Body of pancreas (tissue), 4 donors: ENCODE data around the gene C2CD4D. TPM values are rescaled to one million over a fixed set of nuclear protein-coding genes. Genes with fewer than 3 reads are reported as not detected.
"Not testable (repeated sequence)": the region's sequence is repeated elsewhere in the genome, so short reads cannot be mapped to it uniquely, and the experiment has no call there.

Source experiments
- ATAC-seq: fragments of 150-250 bp; one replicate; pipeline ENCODE4 v1.9.1; 2016
- DNase-seq, 4 donors: peaks; one replicate each; pipeline ENCODE4 v3.0.0-alpha.2; 2019
- H3K27ac ChIP-seq, 4 donors: fragments of 200-600 bp; sonication (generic); 1 replicate in 3 of 4; 2 replicates in 1 of 4; pipeline versions ENCODE4 v1.5.1 to v1.6.1; 2016 to 2019; ENCODE audit warnings: mild to moderate bottlenecking in 1 of 4, mixed read lengths in 1 of 4, moderate library complexity in 1 of 4
- H3K27me3 ChIP-seq, 2 donors: fragments of 200-600 bp; sonication (generic); one replicate each; pipeline ENCODE4 v1.6.0; 2016; ENCODE audit warnings: mild to moderate bottlenecking in 1 of 2
- H3K36me3 ChIP-seq, 2 donors: fragments of 200-600 bp; sonication (generic); replicated peaks in 1 of 2; 2 replicates each; pipeline ENCODE4 v1.5.1; 2016; ENCODE audit warnings: low read depth in 2 of 2; ENCODE audit not compliant: insufficient read depth in 1 of 2
- H3K4me1 ChIP-seq: fragments of 200-600 bp; sonication (generic); one replicate; pipeline ENCODE4 v1.6.0; 2016
- H3K4me3 ChIP-seq, 2 donors: fragments of 200-600 bp; sonication (generic); 1 replicate in 1 of 2; 2 replicates in 1 of 2; pipeline ENCODE4 v1.5.1; 2016 to 2019
- H3K9me3 ChIP-seq, 3 donors: fragments of 200-600 bp; sonication (generic); 1 replicate in 2 of 3; 2 replicates in 1 of 3; pipeline ENCODE4 v1.5.1; 2016
- POLR2A ChIP-seq, 3 donors: fragments of 450-650 bp; IDR thresholded peaks; one replicate each; pipeline ENCODE4 v1.6.1; 2016; ENCODE audit warnings: antibody characterized with exemption in 3 of 3, mild to moderate bottlenecking in 2 of 3
- WGBS, 2 donors: methylation state at CpG; one replicate each; pipeline ENCODE4 v1.1.5; 2017; 5-methylcytosine and 5-hydroxymethylcytosine counted together
- intact Hi-C: fragments of 100-400 bp; cut with DNase I; formaldehyde crosslinking; loops from one replicate; pipeline ENCODE4 v1.15.1; 2023
- total RNA-seq, 2 donors: library from RNA; depleted of rRNA; stranded (reverse); fragments of >200 nt; gene quantifications; one replicate each; pipeline ENCODE4 v1.1.0, GENCODE V29; 2016
- TF ChIP-seq, protein P1 (sequence below), 7 experiments: fragments of 450-650 bp in 4 of 7; fragments of 200-600 bp in 3 of 7; sonication (generic) in 3 of 7; IDR thresholded peaks; one replicate each; pipeline ENCODE4 v1.5.1; 2016 to 2019; ENCODE audit warnings: antibody characterized with exemption in 7 of 7

C2CD4D gene
- total RNA-seq: 1 to 10 TPM in 1 of 2 donors, under 1 TPM in 1; 0.26 to 2.6 TPM

DNA sequence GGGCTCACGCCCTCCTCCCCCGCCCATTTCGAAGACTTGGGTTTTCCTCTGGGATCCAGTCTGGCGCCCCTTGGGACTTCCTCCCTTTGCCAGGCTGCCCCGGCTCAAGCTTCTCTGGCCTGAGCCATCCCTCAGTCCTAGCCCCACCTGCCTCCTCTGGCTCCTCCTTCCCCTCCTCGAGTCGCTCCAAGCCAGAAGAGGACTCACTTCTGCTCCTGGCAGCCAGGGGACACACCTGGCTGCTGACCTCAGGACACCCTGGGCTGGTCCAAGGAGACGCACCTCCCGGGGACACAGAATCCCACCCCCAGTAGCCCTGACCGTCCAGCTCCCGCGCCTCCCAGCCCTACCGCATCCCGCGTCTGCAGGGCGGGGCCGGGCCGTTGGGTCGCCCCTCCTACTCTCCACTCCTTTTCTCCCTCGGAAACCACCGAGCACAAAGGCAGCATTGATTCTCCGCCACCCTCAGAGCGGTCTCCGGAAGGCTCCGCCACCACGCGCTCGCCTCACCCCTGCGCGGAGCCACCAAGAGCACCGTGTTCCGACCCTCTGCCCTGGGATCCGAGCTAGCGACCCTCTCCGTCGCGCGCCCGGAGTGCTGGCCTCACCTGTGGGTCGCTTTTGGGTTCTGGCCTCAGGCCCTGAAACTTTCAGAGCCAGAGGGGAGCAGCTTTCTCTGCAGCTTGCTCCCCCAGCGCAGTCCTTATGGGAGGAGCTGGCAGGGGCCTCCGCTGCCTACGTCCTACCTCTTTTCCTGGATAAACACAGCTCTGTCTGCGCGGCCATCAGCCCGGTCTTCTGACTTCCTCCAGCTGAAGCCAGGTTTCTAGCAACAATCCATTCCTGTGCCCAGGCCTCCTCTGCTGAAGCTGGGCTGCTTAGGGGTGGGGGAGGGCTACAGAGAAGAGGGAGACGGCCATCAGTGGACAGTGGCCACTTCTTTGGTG is at the start of gene C2CD4D:
Gene C2CD4D, minus strand, starts transcription at position 364 of the 947 bp plus-strand sequence. CDS start 831 bp downstream, outside the sequence.
- no peaks in the 10 kb centered on the region for H3K36me3 ChIP-seq
- H3K27ac ChIP-seq: peak within 1 kb of the TSS; percentile 91 to 97 (median 95)
- no peak within 1 kb of the TSS for H3K4me3 ChIP-seq
- DNase-seq: peak; percentile 78 to 91 (median 84)
- no peaks in the 10 kb centered on the region for H3K9me3 ChIP-seq
- intact Hi-C loops: no loop called here
- no peaks in the 10 kb centered on the region for H3K27me3 ChIP-seq
- peak; percentile 69 for ATAC-seq
- TF ChIP-seq, protein P1, sequence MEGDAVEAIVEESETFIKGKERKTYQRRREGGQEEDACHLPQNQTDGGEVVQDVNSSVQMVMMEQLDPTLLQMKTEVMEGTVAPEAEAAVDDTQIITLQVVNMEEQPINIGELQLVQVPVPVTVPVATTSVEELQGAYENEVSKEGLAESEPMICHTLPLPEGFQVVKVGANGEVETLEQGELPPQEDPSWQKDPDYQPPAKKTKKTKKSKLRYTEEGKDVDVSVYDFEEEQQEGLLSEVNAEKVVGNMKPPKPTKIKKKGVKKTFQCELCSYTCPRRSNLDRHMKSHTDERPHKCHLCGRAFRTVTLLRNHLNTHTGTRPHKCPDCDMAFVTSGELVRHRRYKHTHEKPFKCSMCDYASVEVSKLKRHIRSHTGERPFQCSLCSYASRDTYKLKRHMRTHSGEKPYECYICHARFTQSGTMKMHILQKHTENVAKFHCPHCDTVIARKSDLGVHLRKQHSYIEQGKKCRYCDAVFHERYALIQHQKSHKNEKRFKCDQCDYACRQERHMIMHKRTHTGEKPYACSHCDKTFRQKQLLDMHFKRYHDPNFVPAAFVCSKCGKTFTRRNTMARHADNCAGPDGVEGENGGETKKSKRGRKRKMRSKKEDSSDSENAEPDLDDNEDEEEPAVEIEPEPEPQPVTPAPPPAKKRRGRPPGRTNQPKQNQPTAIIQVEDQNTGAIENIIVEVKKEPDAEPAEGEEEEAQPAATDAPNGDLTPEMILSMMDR (IDR thresholded peaks at IDR 0.05): peak in 4 of 7 experiments; percentile 36 to 48 (median 47)
- TF ChIP-seq POLR2A (IDR thresholded peaks at IDR 0.05): peak; percentile 89 to 99 (median 98)
- WGBS, 2 donors: 2 to 7% methylated on average over 22 to 47 of the region's 47 CpGs
- H3K4me1 ChIP-seq: peaks cover 64% of the 10 kb centered on the region

DNA sequence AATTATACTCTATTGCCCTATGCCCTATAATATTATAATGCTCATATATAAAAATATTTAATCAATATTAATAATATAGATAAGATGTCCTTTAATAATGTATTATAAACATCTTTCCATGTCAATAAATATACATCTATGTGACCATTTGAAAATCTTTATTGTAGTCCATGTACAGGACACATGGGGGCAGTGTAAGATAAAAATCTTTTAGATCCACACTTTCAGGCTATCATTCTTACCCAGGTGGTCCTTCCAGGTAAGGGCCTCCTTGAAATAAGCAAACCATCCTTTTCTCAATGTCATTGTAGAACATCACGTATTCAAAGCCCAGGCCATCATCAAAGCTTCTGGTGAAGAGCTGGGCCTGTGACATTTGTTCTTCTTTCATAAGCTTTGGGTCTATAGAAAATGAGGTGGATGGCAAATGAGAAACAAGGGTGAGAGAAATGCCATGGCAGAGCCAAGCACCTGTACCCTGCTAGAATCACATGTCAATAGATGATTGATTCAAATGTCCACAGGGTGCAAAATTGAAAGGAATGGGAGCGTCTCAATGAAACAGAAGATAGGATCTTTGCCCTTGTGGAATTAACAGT is 49.5 kb upstream of the C2CD4D start:
- DNase-seq (no peak), ATAC-seq (no peak)
- Histone ChIP-seq H3K9me3 (no peaks in the 10 kb centered on the region), H3K27ac (no peak overlapping the region), H3K36me3 (peaks cover 3 to 6% of the 10 kb centered on the region in 2 donors), H3K4me3 (no peak overlapping the region), H3K27me3 (no peaks in the 10 kb centered on the region), H3K4me1 (no peaks in the 10 kb centered on the region)
- 87 to 88% methylated on average over 2 of the region's 2 CpGs for WGBS, 2 donors
- TF ChIP-seq, protein P1 (IDR thresholded peaks at IDR 0.05): peak in 6 of 7 experiments; percentile 23 to 40 (median 30)
- no peak for TF ChIP-seq POLR2A (IDR thresholded peaks at IDR 0.05)
- intact Hi-C loops: no loop called here

DNA sequence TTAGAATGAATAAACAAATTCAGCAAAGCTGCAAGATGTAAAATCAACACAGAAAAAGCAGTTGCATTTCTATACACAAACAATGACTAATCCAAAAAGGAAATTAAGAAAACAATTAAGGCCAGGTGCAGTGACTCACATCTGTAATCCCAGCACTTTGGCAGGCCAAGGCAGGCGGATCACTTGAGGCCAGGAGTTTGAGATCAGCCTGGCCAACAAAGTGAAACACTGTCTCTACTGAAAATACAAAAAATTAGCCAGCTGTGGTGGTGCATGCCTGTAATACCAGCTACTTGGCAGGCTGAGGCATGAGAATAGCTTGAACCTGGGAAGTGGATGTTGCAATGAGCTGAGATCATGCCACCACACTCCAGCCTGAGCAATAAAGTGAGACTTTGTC is 47.4 kb upstream of the C2CD4D start:
- WGBS, 2 donors: 92 to 95% methylated on average over 1 of the region's 1 CpG
- intact Hi-C loops: no loop called here
- Histone ChIP-seq H3K4me1 (no peaks in the 10 kb centered on the region), H3K27ac (no peak overlapping the region), H3K9me3 (no peaks in the 10 kb centered on the region), H3K4me3 (no peak overlapping the region), H3K36me3 (peaks cover 2 to 6% of the 10 kb centered on the region in 2 donors), H3K27me3 (no peaks in the 10 kb centered on the region)
- TF ChIP-seq POLR2A (IDR thresholded peaks at IDR 0.05): no peak
- TF ChIP-seq, protein P1 (IDR thresholded peaks at IDR 0.05): no peak
- DNase-seq: no peak
- ATAC-seq: no peak

DNA sequence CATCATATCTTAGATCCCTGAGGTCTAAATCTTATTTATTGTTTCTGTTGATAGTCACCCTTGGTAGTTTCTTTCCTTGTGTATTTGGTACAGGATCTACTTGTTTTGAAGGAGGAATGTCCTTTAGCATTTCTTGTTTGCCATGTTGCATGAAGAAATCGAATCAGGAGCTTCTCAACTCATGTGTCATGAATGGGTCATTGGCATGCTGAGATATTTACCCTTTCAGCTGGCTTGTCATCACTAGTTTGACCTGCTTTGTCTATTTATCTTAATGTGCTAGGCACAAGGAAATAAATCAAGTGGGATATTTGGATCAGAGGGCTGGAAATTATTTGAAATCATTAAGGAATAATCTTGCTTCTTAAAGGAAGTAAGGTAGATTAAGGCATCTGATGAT is 45.9 kb upstream of the C2CD4D start:
- TF ChIP-seq POLR2A (IDR thresholded peaks at IDR 0.05): no peak
- TF ChIP-seq, protein P1 (IDR thresholded peaks at IDR 0.05): no peak
- peaks cover 2 to 6% of the 10 kb centered on the region in 2 donors for H3K36me3 ChIP-seq
- H3K27ac ChIP-seq: no peak overlapping the region
- WGBS, 2 donors: 53 to 89% methylated on average over 1 of the region's 1 CpG
- no peaks in the 10 kb centered on the region for H3K4me1 ChIP-seq
- no peaks in the 10 kb centered on the region for H3K9me3 ChIP-seq
- H3K4me3 ChIP-seq: no peak overlapping the region
- DNase-seq (no peak), ATAC-seq (no peak)
- intact Hi-C loops: no loop called here
- H3K27me3 ChIP-seq: no peaks in the 10 kb centered on the region

DNA sequence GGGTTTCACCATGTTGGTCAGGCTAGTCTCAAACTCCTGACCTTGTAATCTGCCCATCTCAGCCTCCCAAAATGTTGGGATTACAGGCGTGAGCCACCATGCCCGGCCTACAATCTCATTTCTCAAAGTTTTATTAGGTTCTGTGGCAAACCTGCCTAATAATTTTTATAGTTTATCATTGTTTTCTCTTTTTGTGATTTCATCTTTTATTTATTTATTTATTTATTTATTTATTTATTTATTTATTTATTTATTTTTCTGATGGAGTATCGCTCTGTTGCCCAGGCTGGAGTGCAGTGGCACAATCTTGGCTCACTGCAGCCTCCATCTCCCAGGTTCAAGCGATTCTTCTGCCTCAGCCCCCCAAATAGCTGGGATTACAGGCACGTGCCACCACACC is 45.3 kb upstream of the C2CD4D start:
- H3K4me1 ChIP-seq, H3K4me3 ChIP-seq, H3K9me3 ChIP-seq, H3K36me3 ChIP-seq, DNase-seq, ATAC-seq, H3K27me3 ChIP-seq, H3K27ac ChIP-seq, intact Hi-C loops: not testable (repeated sequence)
- WGBS, 2 donors: 98 to 99% methylated on average over 5 of the region's 5 CpGs

DNA sequence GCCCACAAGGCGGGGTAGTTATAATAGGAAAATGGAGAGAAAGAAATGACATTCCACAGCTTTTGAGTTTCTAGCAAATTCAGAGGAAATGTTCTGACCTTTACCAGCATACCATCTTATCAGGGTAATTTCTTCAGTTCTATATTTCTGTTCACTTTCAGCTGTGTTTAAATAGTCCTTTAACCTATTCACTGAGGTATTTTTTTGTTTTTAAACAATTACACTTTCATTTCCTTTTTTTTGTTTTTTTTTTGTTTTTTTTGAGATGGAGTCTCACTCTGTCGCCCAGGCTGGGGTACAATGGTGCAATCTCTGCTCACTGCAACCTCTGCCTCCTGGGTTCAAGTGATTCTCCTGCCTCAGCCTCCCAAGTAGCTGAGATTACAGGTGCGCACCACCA is 44.8 kb upstream of the C2CD4D start:
- H3K4me1 ChIP-seq, H3K27ac ChIP-seq, DNase-seq, H3K9me3 ChIP-seq, ATAC-seq, H3K36me3 ChIP-seq, H3K27me3 ChIP-seq, intact Hi-C loops, H3K4me3 ChIP-seq: not testable (repeated sequence)
- 84 to 90% methylated on average over 3 of the region's 3 CpGs for whole genome bisulfite sequencing, 2 donors

DNA sequence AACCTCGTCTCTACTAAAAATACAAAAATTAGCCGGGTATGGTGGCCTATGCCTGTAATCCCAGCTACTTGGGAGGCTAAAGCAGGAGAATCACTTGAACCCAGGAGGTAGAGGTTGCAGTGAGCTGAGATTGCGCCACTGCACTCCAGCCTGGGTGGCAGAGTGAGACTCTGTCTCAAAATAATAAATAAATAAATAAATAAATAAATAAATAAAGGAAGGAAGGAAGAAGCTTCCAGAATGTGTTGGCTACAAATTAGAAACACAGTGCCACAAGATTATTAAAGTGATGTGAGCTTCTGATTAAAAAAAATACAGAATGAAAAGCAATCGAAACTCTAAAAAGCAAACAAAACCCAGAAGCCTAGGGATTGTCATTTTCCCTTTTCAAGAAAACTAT is 44.3 kb upstream of the C2CD4D start:
- H3K4me1 ChIP-seq, H3K36me3 ChIP-seq, H3K27me3 ChIP-seq, ATAC-seq, H3K9me3 ChIP-seq, intact Hi-C loops, DNase-seq, H3K4me3 ChIP-seq, H3K27ac ChIP-seq: not testable (repeated sequence)
- WGBS, 2 donors: 95 to 96% methylated on average over 4 of the region's 4 CpGs
